ENCODE measurements around the gene MYH1.

The MYH1 gene

GRCh38 chr17:10482252-10482651 is 36.1 kb downstream of the MYH1 start:
- DNase-seq (ENCODE audit: low read depth in 2 of 2): no peak

- no peak for DNase-seq (ENCODE audit: low read depth in 2 of 2)
These were observed 40.6 kb downstream of the MYH1 start for GRCh38 chr17:10477701-10478100.

GRCh38 chr17:10474536-10474935 is 43.8 kb downstream of the MYH1 start:
- DNase-seq (ENCODE audit: low read depth in 2 of 2): no peak

GRCh38 chr17:10471858-10472257 is 46.5 kb downstream of the MYH1 start:
- no peak for DNase-seq (ENCODE audit: low read depth in 2 of 2)

- no peak for DNase-seq (ENCODE audit: low read depth in 2 of 2)
These were observed 48.9 kb downstream of the MYH1 start, which contains the start of gene MYH4 for GRCh38 chr17:10469459-10469858. MYH4 (minus strand) TSS chr17:10469559; CDS start chr17:10466745, 2,814 bp downstream.

GRCh38 chr17:10463402-10463801 is 54.9 kb downstream of the MYH1 start:
- DNase-seq (ENCODE audit: low read depth in 2 of 2): no peak

- DNase-seq (ENCODE audit: low read depth in 2 of 2): no peak
These were observed 58.3 kb downstream of the MYH1 start for GRCh38 chr17:10460062-10460461.

GRCh38 chr17:10458701-10459100 is 59.6 kb downstream of the MYH1 start:
- no peak for DNase-seq (ENCODE audit: low read depth in 2 of 2)

- no peak for DNase-seq (ENCODE audit: low read depth in 2 of 2)
These were observed 60.4 kb downstream of the MYH1 start for GRCh38 chr17:10457952-10458351.

- DNase-seq (ENCODE audit: low read depth in 2 of 2): no peak
These were observed 71.1 kb downstream of the MYH1 start for GRCh38 chr17:10447026-10447931.

Measured in stimulated activated CD8-positive, alpha-beta memory T cell treated with anti-CD3 and anti-CD28 coated beads, Interleukin-2, amount 100 ng/mL, for 48 hours (primary cell).